Coronary artery (tissue), 2 donors: ENCODE measurements around the gene RGPD4.

Experiments
- DNase-seq: peaks from one replicate; pipeline ENCODE4 v3.0.0-alpha.2; 2017; ENCODE audit warnings: low spot score
- H3K27ac ChIP-seq, 2 donors: fragments of 200-600 bp; sonication (generic); one replicate each; pipeline ENCODE4 v1.5.1; 2016 to 2019
- H3K4me3 ChIP-seq: fragments of 200-600 bp; sonication (generic); 2 replicates; pipeline ENCODE4 v1.5.1; 2016; ENCODE audit warnings: mild to moderate bottlenecking, moderate library complexity
- TF ChIP-seq, protein P1 (sequence below): fragments of 200-600 bp; sonication (generic); IDR thresholded peaks from one replicate; pipeline ENCODE4 v1.5.1; 2019; ENCODE audit warnings: antibody characterized with exemption

The RGPD4 gene

DNA sequence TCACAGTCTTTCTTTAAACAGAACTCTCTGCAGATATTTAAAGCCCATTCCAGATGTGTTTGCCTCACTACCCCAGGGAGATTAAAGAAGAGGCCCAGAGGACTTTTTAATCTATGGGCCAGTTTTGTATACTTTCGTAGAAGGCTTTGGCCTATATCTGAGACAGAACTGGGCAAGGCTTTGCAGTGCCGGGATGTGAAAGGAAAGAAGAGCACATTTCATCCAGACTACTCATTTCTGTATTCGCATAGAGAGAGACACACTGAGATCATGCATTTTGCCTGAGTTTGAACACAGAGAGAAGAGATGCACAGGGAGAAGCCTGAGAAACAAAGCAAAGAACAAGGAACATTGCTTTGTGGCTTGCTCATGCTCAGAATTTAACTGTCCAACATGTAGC, 104.7 kb downstream of the RGPD4 start:
- TF ChIP-seq, protein P1, sequence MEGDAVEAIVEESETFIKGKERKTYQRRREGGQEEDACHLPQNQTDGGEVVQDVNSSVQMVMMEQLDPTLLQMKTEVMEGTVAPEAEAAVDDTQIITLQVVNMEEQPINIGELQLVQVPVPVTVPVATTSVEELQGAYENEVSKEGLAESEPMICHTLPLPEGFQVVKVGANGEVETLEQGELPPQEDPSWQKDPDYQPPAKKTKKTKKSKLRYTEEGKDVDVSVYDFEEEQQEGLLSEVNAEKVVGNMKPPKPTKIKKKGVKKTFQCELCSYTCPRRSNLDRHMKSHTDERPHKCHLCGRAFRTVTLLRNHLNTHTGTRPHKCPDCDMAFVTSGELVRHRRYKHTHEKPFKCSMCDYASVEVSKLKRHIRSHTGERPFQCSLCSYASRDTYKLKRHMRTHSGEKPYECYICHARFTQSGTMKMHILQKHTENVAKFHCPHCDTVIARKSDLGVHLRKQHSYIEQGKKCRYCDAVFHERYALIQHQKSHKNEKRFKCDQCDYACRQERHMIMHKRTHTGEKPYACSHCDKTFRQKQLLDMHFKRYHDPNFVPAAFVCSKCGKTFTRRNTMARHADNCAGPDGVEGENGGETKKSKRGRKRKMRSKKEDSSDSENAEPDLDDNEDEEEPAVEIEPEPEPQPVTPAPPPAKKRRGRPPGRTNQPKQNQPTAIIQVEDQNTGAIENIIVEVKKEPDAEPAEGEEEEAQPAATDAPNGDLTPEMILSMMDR = no peak
- no peak overlapping the region for H3K4me3 ChIP-seq
- DNase-seq = no peak
- no peak overlapping the region for H3K27ac ChIP-seq

DNA sequence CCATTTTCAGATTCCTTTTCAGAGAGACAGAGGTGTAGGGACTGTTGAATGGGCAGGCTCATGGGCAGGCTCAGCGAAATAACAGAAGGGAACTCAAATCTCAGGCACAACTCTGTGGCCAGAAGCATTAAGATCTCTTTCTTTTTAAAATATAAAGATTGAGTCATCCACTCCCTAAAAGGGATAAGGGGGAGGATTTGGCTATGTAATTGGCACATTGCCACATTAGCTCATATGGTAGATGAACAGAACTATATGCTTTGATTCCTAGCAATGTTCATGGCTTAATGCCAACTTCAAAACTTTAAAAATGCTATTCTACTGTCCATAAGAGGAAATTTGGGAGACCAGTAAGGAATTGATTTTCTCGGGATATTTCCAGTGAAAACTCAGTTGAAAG, 105.8 kb downstream of the RGPD4 start:
- no peak for DNase-seq
- TF ChIP-seq, protein P1 = no peak
- Histone ChIP-seq H3K4me3 (no peak overlapping the region), H3K27ac (no peak overlapping the region)

DNA sequence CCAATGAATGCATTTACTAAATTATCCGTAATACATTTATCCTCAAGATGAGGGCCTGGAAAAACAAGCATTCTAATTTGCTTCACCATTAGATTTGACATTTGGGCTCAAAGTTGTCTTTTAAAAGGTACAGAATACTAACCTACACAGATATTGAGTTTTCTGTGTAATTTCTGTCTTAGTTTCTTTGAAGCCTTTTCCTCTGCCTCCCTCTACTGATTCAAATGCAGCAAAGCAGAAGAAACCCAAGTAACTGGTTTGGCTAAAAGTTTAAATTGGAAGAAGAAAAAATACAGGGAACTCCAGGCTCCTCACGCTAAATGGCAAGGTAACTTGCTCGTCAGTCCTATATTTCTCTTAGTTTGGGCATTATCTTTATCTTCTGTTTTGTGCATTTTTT, 106.3 kb downstream of the RGPD4 start:
- TF ChIP-seq, protein P1 = no peak
- H3K27ac ChIP-seq = no peak overlapping the region
- no peak for DNase-seq
- H3K4me3 ChIP-seq = no peak overlapping the region

DNA sequence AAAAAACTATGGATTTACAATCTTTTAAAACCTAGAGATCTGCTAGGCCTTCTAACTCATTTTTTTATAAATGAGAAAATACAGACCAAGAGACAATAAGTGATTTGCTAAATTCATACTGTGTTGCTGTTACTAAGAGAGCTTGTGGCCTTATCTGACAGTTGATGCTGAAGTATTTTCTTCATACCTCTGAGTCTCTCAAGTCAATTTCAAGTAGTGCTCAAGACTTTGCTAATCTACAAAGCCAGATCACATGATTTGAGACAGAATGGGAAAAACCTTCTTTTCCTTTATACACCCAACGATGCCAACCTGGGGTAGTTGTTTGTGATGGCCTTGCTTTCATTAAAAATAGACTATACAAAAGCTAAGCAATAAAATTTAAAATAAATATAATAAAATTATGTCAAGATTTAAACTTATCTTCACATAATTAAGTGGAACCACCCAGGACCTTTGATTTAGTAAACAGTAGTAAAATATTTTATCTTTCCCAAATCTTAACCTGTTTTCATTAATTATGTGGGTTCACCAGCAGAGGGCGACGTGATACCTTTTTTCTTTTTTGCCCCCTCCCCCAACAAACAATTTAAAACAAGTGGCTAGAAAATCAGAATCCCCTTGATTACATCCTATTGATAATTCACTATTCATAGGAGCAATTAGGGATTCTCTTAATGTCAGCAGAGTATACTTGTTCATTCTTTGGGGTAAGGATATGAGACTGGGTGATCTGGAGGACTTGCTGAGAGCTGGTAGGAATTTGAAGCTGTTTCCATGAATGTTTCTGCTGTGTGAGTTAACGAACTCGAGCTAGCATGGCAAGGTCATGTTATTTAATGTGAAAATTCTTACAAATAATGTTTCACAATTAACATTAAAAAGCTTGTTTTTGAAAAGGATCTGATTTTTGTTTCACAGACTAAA, 110.0 kb downstream of the RGPD4 start:
- no peak for DNase-seq
- H3K27ac ChIP-seq = no peak overlapping the region
- no peak overlapping the region for H3K4me3 ChIP-seq
- TF ChIP-seq, protein P1 = no peak
